Neural progenitor cell (in vitro differentiated cells): ENCODE results near the gene POC1A. TPM values are rescaled to one million over a fixed set of nuclear protein-coding genes. Genes with fewer than 3 reads are reported as not detected.

Experiments
- DNase-seq: peaks from one replicate; pipeline ENCODE4 v3.0.0-alpha.2; 2016; ENCODE audit warnings: low spot score
- H2AFZ ChIP-seq: fragments of 200-600 bp; sonication (generic); replicated peaks from 2 replicates; pipeline ENCODE4 v1.6.1; 2016; ENCODE audit warnings: antibody characterized with exemption
- H3F3A ChIP-seq: fragments of 200-600 bp; sonication (generic); 2 replicates; pipeline ENCODE4 v1.6.1; 2016; ENCODE audit warnings: antibody characterized with exemption, low read depth
- H3K27ac ChIP-seq: fragments of 200-600 bp; sonication (generic); 2 replicates; pipeline ENCODE4 v1.5.1; 2016; ENCODE audit warnings: mild to moderate bottlenecking
- H3K27me3 ChIP-seq: fragments of 200-600 bp; sonication (generic); 2 replicates; pipeline ENCODE4 v1.6.1; 2016; ENCODE audit warnings: mild to moderate bottlenecking, moderate library complexity
- H3K36me3 ChIP-seq: fragments of 200-600 bp; sonication (generic); 2 replicates; pipeline ENCODE4 v1.5.1; 2016
- H3K4me1 ChIP-seq: fragments of 200-600 bp; sonication (generic); 2 replicates; pipeline ENCODE4 v1.6.1; 2016; ENCODE audit warnings: mixed run types
- H3K4me2 ChIP-seq: fragments of 200-600 bp; sonication (generic); 2 replicates; pipeline ENCODE4 v1.6.1; 2016
- H3K4me3 ChIP-seq: fragments of 200-600 bp; sonication (generic); 2 replicates; pipeline ENCODE4 v1.5.1; 2016
- H3K79me2 ChIP-seq: fragments of 200-600 bp; sonication (generic); 2 replicates; pipeline ENCODE4 v1.6.1; 2016; ENCODE audit warnings: low read depth
- H3K9ac ChIP-seq: fragments of 200-600 bp; sonication (generic); 2 replicates; pipeline ENCODE4 v1.6.1; 2016
- H3K9me3 ChIP-seq: fragments of 200-600 bp; sonication (generic); 2 replicates; pipeline ENCODE4 v1.5.1; 2016; ENCODE audit warnings: low read depth
- H4K20me1 ChIP-seq: fragments of 200-600 bp; sonication (generic); 2 replicates; pipeline ENCODE4 v1.6.1; 2016; ENCODE audit warnings: low read depth
- H3K27ac Mint-ChIP-seq: 3 replicates; pipeline ENCODE4 v1.8.0; 2021; ENCODE audit warnings: mixed read lengths
- H3K27me3 Mint-ChIP-seq: 2 replicates; pipeline ENCODE4 v1.8.0; 2022; ENCODE audit warnings: low read depth, mild to moderate bottlenecking, inconsistent platforms, moderate library complexity, mixed read lengths; ENCODE audit not compliant: insufficient read depth
- H3K36me3 Mint-ChIP-seq: 3 replicates; pipeline ENCODE4 v1.8.0; 2021; ENCODE audit warnings: mixed read lengths
- H3K4me1 Mint-ChIP-seq: 3 replicates; pipeline ENCODE4 v1.8.0; 2021; ENCODE audit warnings: mixed read lengths
- H3K4me3 Mint-ChIP-seq: 3 replicates; pipeline ENCODE4 v1.8.0; 2021; ENCODE audit warnings: mild to moderate bottlenecking, moderate library complexity, mixed read lengths
- H3K9me3 Mint-ChIP-seq: 3 replicates; pipeline ENCODE4 v1.8.0; 2020; ENCODE audit warnings: mixed read lengths
- CTCF ChIP-seq: fragments of 200-600 bp; sonication (generic); IDR thresholded peaks from 2 replicates; pipeline ENCODE4 v1.5.1; 2017; ENCODE audit warnings: antibody characterized with exemption, mild to moderate bottlenecking
- EZH2 ChIP-seq: fragments of 200-600 bp; sonication (generic); IDR thresholded peaks from 2 replicates; pipeline ENCODE4 v1.6.1; 2017; ENCODE audit warnings: antibody characterized with exemption, mild to moderate bottlenecking, moderate library complexity
- EZH2phosphoT487 ChIP-seq: fragments of 200-600 bp; sonication (generic); IDR thresholded peaks from 2 replicates; pipeline ENCODE4 v1.6.1; 2017; ENCODE audit warnings: antibody characterized with exemption
- total RNA-seq: library from RNA; depleted of rRNA; stranded (reverse); fragments of >200 nt; gene quantifications from 2 replicates; pipeline ENCODE4 v1.2.3, GENCODE V29; 2015; ENCODE audit warnings: low replicate concordance

The POC1A gene
- total RNA-seq, 1 donor from 2014 or later = 10.3 TPM

GRCh38 chr3:52102934-52103333 is 51.3 kb downstream of the POC1A start:
- H3K4me1 ChIP-seq = no peaks in the 10 kb centered on the region
- H3K9me3 ChIP-seq = peaks cover 5% of the 10 kb centered on the region
- H3K9me3 Mint-ChIP-seq = peaks cover 3% of the 10 kb centered on the region
- peaks cover 5% of the 10 kb centered on the region for H3K27me3 Mint-ChIP-seq
- no peaks in the 10 kb centered on the region for H3K4me1 Mint-ChIP-seq
- no peak for DNase-seq
- no peak overlapping the region for H2AFZ ChIP-seq
- H3K27me3 ChIP-seq = no peaks in the 10 kb centered on the region
- no peak overlapping the region for H3K4me3 ChIP-seq
- peaks cover 35% of the 10 kb centered on the region for H3K36me3 Mint-ChIP-seq
- no peak overlapping the region for H3K9ac ChIP-seq
- no peak overlapping the region for H3K4me2 ChIP-seq
- no peak for TF ChIP-seq CTCF
- TF ChIP-seq EZH2 = no peak
- no peak for TF ChIP-seq EZH2phosphoT487
- no peak overlapping the region for H3K27ac Mint-ChIP-seq
- H3K79me2 ChIP-seq = no peaks in the 10 kb centered on the region
- peaks cover 8% of the 10 kb centered on the region for H3K36me3 ChIP-seq
- no peaks in the 10 kb centered on the region for H4K20me1 ChIP-seq
- H3F3A ChIP-seq = no peaks in the 10 kb centered on the region
- no peak overlapping the region for H3K4me3 Mint-ChIP-seq
- H3K27ac ChIP-seq = no peak overlapping the region

- no peak overlapping the region for H3K9ac ChIP-seq
- H3K9me3 ChIP-seq = peaks cover 5% of the 10 kb centered on the region
- no peaks in the 10 kb centered on the region for H4K20me1 ChIP-seq
- H3K4me3 Mint-ChIP-seq = no peak overlapping the region
- H3K4me3 ChIP-seq = no peak overlapping the region
- peaks cover 3% of the 10 kb centered on the region for H3K9me3 Mint-ChIP-seq
- H3K27ac Mint-ChIP-seq = no peak overlapping the region
- no peak overlapping the region for H3K4me2 ChIP-seq
- DNase-seq = no peak
- H2AFZ ChIP-seq = no peak overlapping the region
- H3K4me1 Mint-ChIP-seq = no peaks in the 10 kb centered on the region
- H3F3A ChIP-seq = no peaks in the 10 kb centered on the region
- H3K27me3 Mint-ChIP-seq = peaks cover 5% of the 10 kb centered on the region
- no peaks in the 10 kb centered on the region for H3K27me3 ChIP-seq
- H3K79me2 ChIP-seq = no peaks in the 10 kb centered on the region
- peaks cover 8% of the 10 kb centered on the region for H3K36me3 ChIP-seq
- TF ChIP-seq CTCF = no peak
- TF ChIP-seq EZH2 = no peak
- TF ChIP-seq EZH2phosphoT487 = no peak
- H3K36me3 Mint-ChIP-seq = peaks cover 36% of the 10 kb centered on the region
- H3K4me1 ChIP-seq = no peaks in the 10 kb centered on the region
- H3K27ac ChIP-seq = no peak overlapping the region
Observed at GRCh38 chr3:52099001-52099401, 55.2 kb downstream of the POC1A start.

DNA sequence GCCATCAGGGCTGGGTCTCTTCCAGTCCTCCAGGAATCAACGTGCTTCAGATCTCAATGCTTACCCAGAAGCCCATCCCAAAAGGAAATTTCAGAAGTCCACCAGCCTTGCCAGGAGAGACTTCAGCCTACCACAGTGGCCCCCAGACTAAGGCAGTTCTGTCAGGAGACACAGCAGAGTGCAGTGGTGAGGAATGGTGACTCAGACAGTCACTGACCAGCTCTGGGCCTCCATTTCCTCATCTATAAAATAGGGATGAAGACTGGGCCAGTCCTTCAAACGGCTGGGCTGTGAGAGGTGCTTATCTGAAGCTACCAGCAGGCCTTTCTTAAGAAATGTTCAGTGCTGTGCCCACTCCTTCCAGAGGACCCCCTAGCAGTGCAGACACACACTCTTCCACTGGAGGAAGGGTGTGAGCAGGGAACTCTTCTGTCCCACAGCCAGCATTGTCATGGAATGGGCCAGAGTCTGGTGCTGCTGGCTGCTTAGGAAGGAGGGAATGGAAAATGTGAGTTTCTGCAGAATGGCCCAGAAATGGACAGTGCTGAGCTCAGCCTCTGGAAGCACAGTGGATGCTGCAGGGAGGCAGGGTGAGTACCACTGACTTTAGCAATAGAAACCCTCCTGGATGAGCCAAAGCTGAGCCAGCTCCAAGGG is 56.2 kb downstream of the POC1A start:
- H3K4me1 Mint-ChIP-seq = no peaks in the 10 kb centered on the region
- no peak overlapping the region for H3K9ac ChIP-seq
- no peak overlapping the region for H3K4me2 ChIP-seq
- no peaks in the 10 kb centered on the region for H3K4me1 ChIP-seq
- no peaks in the 10 kb centered on the region for H3F3A ChIP-seq
- H3K9me3 Mint-ChIP-seq = peaks cover 3% of the 10 kb centered on the region
- peaks cover 8% of the 10 kb centered on the region for H3K36me3 ChIP-seq
- H3K4me3 ChIP-seq = no peak overlapping the region
- no peaks in the 10 kb centered on the region for H3K27me3 ChIP-seq
- H3K4me3 Mint-ChIP-seq = no peak overlapping the region
- TF ChIP-seq CTCF = no peak
- no peak for TF ChIP-seq EZH2phosphoT487
- no peak for TF ChIP-seq EZH2
- H3K79me2 ChIP-seq = no peaks in the 10 kb centered on the region
- H3K36me3 Mint-ChIP-seq = peaks cover 30% of the 10 kb centered on the region
- H3K27ac ChIP-seq = no peak overlapping the region
- H3K9me3 ChIP-seq = peaks cover 5% of the 10 kb centered on the region
- H3K27me3 Mint-ChIP-seq = peaks cover 5% of the 10 kb centered on the region
- no peaks in the 10 kb centered on the region for H4K20me1 ChIP-seq
- no peak for DNase-seq
- H2AFZ ChIP-seq = no peak overlapping the region
- no peak overlapping the region for H3K27ac Mint-ChIP-seq
